H1 (cell line): Measurements from ENCODE around the gene CRYBG3.
A peak's percentile ranks its signal among the peaks of the same experiment; 100 is the strongest.

Experiments
- ASH2L ChIP-seq: fragments of 200-600, 300-600 bp; sonication (generic); IDR thresholded peaks from one replicate; pipeline ENCODE4 v1.7.1; 2017; ENCODE audit warnings: low read length
- CBX5 ChIP-seq: fragments of 300-800, 300-1000 bp; sonication (generic); IDR thresholded peaks from 2 replicates; pipeline ENCODE4 v1.7.1; 2016; ENCODE audit warnings: antibody characterized with exemption, low read length, low read depth
- EP300 ChIP-seq, 2 experiments: IDR thresholded peaks; 1 replicate in 1 of 2; 2 replicates in 1 of 2; pipeline ENCODE4 v1.6.1; 2011 to 2012; ENCODE audit warnings: low read depth in 2 of 2, low read length in 2 of 2, mild to moderate bottlenecking in 2 of 2, borderline replicate concordance in 1 of 2, inconsistent platforms in 1 of 2, moderate library complexity in 1 of 2
- GABPA ChIP-seq: IDR thresholded peaks from 2 replicates; pipeline ENCODE4 v1.6.1; 2011; ENCODE audit warnings: mild to moderate bottlenecking, low read length, moderate library complexity, borderline replicate concordance; ENCODE audit not compliant: insufficient read depth
- HDAC2 ChIP-seq, 2 experiments: fragments of 300-600 bp in 1 of 2; sonication (generic) in 1 of 2; IDR thresholded peaks; 2 replicates each; pipeline ENCODE4 v1.6.1; 2011 to 2012; ENCODE audit warnings: low read depth in 2 of 2, low read length in 2 of 2, mild to moderate bottlenecking in 2 of 2, moderate library complexity in 2 of 2, borderline replicate concordance in 1 of 2, inconsistent platforms in 1 of 2
- MAFK ChIP-seq: IDR thresholded peaks from 2 replicates; pipeline ENCODE4 v1.6.1; 2012; ENCODE audit warnings: low read depth, mild to moderate bottlenecking, improper control_type of control experiment, low read length
- POLR2A ChIP-seq, 2 experiments: IDR thresholded peaks; 1 replicate in 1 of 2; 2 replicates in 1 of 2; pipeline ENCODE4 v1.6.1; 2011; ENCODE audit warnings: low read depth in 2 of 2, low read length in 2 of 2, mild to moderate bottlenecking in 2 of 2; ENCODE audit errors: control extremely low read depth in 1 of 2
- TAF1 ChIP-seq: IDR thresholded peaks from 2 replicates; pipeline ENCODE4 v1.6.1; 2011; ENCODE audit warnings: mild to moderate bottlenecking, low read depth, low read length
- TAF7 ChIP-seq: optimal IDR thresholded peaks from 2 replicates; pipeline ENCODE3; 2011; ENCODE audit warnings: low read depth, mild to moderate bottlenecking, inconsistent platforms, low read length, moderate library complexity, borderline replicate concordance
- ZNF274 ChIP-seq: IDR thresholded peaks from 2 replicates; pipeline ENCODE4 v1.7.0; 2012; ENCODE audit warnings: low read length, borderline replicate concordance; ENCODE audit errors: extremely low read depth
- TF ChIP-seq, protein P1 (sequence below), 3 experiments: IDR thresholded peaks; 1 replicate in 2 of 3; 2 replicates in 1 of 3; pipeline versions ENCODE4 v1.5.1 to v1.6.1; 2011; ENCODE audit warnings: low read length in 3 of 3, mild to moderate bottlenecking in 3 of 3, inconsistent platforms in 2 of 3, low read depth in 1 of 3, moderate library complexity in 1 of 3; ENCODE audit not compliant: insufficient read depth in 1 of 3; ENCODE audit errors: control extremely low read depth in 1 of 3

DNA sequence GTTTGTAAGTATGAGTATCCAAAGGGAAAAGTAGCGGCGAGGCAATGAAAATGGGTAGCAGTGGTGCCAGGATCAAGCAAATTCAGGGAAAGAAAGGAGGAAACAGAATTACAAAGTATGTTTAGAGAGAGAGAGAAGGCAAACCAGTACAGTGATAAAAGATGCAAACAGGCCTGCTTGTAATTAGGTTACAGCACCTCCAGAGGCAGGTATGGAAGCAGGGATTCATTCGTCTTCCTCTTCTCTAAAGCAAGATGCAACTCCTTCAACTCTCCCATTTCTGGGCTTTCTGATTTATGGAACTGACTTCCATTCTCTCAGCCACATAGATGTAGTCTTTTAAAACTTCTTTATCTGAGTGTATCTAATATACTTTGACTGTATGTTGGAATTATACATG is 68.0 kb downstream of the CRYBG3 start:
- TF ChIP-seq, protein P1, sequence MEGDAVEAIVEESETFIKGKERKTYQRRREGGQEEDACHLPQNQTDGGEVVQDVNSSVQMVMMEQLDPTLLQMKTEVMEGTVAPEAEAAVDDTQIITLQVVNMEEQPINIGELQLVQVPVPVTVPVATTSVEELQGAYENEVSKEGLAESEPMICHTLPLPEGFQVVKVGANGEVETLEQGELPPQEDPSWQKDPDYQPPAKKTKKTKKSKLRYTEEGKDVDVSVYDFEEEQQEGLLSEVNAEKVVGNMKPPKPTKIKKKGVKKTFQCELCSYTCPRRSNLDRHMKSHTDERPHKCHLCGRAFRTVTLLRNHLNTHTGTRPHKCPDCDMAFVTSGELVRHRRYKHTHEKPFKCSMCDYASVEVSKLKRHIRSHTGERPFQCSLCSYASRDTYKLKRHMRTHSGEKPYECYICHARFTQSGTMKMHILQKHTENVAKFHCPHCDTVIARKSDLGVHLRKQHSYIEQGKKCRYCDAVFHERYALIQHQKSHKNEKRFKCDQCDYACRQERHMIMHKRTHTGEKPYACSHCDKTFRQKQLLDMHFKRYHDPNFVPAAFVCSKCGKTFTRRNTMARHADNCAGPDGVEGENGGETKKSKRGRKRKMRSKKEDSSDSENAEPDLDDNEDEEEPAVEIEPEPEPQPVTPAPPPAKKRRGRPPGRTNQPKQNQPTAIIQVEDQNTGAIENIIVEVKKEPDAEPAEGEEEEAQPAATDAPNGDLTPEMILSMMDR (IDR thresholded peaks at IDR 0.05; ENCODE audit: control extremely low read depth in 1 of 3, insufficient read depth in 1 of 3, low read depth in 1 of 3, low read length in 3 of 3): peak in 1 of 3 experiments; percentile 21; a peak in 1 of 4 replicates
- no peak for TF ChIP-seq HDAC2 (IDR thresholded peaks at IDR 0.05; ENCODE audit: borderline replicate concordance in 1 of 2, low read depth in 2 of 2, low read length in 2 of 2)
- no peak for TF ChIP-seq TAF7
- no peak for TF ChIP-seq ZNF274
- no peak for TF ChIP-seq POLR2A (IDR thresholded peaks at IDR 0.05; ENCODE audit: control extremely low read depth in 1 of 2, low read depth in 2 of 2, low read length in 2 of 2)
- no peak for TF ChIP-seq EP300 (IDR thresholded peaks at IDR 0.05; ENCODE audit: borderline replicate concordance in 1 of 2, low read depth in 2 of 2, low read length in 2 of 2)
- no peak for TF ChIP-seq ASH2L
- no peak for TF ChIP-seq CBX5
- no peak for TF ChIP-seq TAF1
- no peak for TF ChIP-seq GABPA
- no peak for TF ChIP-seq MAFK
